ENCODE measurements around the gene PAFAH1B1.

DNA sequence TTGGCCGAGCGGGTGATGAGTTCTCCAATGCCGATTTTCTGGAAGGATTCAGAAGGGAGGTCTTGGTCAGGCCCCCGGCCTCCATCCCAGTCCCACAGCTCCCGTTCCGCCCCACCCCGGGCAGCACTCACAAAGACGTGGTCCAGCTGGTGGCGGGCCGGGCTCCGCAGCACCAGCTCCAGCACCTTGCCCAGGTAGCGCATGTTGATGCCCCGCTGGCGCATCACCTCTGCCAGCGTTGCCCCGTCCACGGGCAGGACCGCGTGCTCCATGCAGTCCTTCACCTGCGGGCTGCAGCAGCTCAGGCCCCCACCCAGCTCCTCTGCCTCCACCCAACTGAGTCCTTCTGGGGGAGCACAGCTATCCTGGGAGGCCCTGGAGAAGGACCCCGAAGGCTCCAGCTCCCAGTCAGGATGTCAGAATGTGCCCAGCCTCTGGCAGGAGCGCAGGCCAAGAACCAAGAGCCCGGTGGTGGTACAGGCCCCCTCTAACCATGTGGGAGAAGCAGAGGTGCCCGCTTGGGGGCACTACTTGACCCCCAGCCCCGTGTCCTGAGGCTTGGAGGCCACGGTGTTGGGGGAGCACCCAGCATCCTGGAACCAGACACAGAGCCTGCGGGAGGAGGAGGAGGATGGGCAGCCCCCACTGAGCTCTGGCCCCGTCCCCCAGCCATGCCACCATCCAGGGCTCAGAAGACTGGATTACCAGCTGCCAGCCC, 101.9 kb downstream of the PAFAH1B1 start:
- TF ChIP-seq, protein P1, sequence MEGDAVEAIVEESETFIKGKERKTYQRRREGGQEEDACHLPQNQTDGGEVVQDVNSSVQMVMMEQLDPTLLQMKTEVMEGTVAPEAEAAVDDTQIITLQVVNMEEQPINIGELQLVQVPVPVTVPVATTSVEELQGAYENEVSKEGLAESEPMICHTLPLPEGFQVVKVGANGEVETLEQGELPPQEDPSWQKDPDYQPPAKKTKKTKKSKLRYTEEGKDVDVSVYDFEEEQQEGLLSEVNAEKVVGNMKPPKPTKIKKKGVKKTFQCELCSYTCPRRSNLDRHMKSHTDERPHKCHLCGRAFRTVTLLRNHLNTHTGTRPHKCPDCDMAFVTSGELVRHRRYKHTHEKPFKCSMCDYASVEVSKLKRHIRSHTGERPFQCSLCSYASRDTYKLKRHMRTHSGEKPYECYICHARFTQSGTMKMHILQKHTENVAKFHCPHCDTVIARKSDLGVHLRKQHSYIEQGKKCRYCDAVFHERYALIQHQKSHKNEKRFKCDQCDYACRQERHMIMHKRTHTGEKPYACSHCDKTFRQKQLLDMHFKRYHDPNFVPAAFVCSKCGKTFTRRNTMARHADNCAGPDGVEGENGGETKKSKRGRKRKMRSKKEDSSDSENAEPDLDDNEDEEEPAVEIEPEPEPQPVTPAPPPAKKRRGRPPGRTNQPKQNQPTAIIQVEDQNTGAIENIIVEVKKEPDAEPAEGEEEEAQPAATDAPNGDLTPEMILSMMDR (conservative IDR thresholded peaks at IDR 0.05; ENCODE audit: low read depth in 2 of 2) = no peak
- TF ChIP-seq EZH2phosphoT487 (IDR thresholded peaks at IDR 0.05; ENCODE audit: unreplicated experiment) (no peak), JUNB (IDR thresholded peaks at IDR 0.05; ENCODE audit: unreplicated experiment) (no peak), POLR2AphosphoS5 (IDR thresholded peaks at IDR 0.05; ENCODE audit: low read depth) (no peak), CREB1 (CRISPR knock-in tag; IDR thresholded peaks at IDR 0.05; ENCODE audit: low read depth) (no peak), EZH2 (IDR thresholded peaks at IDR 0.05; ENCODE audit: low read depth, unreplicated experiment) (no peak), NANOG (IDR thresholded peaks at IDR 0.05; ENCODE audit: borderline replicate concordance) (no peak), ZNF331 (CRISPR knock-in tag; IDR thresholded peaks at IDR 0.05; ENCODE audit: low read depth) (no peak)
- TF ChIP-seq, protein P2, sequence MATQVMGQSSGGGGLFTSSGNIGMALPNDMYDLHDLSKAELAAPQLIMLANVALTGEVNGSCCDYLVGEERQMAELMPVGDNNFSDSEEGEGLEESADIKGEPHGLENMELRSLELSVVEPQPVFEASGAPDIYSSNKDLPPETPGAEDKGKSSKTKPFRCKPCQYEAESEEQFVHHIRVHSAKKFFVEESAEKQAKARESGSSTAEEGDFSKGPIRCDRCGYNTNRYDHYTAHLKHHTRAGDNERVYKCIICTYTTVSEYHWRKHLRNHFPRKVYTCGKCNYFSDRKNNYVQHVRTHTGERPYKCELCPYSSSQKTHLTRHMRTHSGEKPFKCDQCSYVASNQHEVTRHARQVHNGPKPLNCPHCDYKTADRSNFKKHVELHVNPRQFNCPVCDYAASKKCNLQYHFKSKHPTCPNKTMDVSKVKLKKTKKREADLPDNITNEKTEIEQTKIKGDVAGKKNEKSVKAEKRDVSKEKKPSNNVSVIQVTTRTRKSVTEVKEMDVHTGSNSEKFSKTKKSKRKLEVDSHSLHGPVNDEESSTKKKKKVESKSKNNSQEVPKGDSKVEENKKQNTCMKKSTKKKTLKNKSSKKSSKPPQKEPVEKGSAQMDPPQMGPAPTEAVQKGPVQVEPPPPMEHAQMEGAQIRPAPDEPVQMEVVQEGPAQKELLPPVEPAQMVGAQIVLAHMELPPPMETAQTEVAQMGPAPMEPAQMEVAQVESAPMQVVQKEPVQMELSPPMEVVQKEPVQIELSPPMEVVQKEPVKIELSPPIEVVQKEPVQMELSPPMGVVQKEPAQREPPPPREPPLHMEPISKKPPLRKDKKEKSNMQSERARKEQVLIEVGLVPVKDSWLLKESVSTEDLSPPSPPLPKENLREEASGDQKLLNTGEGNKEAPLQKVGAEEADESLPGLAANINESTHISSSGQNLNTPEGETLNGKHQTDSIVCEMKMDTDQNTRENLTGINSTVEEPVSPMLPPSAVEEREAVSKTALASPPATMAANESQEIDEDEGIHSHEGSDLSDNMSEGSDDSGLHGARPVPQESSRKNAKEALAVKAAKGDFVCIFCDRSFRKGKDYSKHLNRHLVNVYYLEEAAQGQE (IDR thresholded peaks at IDR 0.05; ENCODE audit: unreplicated experiment) = no peak
- TF ChIP-seq, protein P3, sequence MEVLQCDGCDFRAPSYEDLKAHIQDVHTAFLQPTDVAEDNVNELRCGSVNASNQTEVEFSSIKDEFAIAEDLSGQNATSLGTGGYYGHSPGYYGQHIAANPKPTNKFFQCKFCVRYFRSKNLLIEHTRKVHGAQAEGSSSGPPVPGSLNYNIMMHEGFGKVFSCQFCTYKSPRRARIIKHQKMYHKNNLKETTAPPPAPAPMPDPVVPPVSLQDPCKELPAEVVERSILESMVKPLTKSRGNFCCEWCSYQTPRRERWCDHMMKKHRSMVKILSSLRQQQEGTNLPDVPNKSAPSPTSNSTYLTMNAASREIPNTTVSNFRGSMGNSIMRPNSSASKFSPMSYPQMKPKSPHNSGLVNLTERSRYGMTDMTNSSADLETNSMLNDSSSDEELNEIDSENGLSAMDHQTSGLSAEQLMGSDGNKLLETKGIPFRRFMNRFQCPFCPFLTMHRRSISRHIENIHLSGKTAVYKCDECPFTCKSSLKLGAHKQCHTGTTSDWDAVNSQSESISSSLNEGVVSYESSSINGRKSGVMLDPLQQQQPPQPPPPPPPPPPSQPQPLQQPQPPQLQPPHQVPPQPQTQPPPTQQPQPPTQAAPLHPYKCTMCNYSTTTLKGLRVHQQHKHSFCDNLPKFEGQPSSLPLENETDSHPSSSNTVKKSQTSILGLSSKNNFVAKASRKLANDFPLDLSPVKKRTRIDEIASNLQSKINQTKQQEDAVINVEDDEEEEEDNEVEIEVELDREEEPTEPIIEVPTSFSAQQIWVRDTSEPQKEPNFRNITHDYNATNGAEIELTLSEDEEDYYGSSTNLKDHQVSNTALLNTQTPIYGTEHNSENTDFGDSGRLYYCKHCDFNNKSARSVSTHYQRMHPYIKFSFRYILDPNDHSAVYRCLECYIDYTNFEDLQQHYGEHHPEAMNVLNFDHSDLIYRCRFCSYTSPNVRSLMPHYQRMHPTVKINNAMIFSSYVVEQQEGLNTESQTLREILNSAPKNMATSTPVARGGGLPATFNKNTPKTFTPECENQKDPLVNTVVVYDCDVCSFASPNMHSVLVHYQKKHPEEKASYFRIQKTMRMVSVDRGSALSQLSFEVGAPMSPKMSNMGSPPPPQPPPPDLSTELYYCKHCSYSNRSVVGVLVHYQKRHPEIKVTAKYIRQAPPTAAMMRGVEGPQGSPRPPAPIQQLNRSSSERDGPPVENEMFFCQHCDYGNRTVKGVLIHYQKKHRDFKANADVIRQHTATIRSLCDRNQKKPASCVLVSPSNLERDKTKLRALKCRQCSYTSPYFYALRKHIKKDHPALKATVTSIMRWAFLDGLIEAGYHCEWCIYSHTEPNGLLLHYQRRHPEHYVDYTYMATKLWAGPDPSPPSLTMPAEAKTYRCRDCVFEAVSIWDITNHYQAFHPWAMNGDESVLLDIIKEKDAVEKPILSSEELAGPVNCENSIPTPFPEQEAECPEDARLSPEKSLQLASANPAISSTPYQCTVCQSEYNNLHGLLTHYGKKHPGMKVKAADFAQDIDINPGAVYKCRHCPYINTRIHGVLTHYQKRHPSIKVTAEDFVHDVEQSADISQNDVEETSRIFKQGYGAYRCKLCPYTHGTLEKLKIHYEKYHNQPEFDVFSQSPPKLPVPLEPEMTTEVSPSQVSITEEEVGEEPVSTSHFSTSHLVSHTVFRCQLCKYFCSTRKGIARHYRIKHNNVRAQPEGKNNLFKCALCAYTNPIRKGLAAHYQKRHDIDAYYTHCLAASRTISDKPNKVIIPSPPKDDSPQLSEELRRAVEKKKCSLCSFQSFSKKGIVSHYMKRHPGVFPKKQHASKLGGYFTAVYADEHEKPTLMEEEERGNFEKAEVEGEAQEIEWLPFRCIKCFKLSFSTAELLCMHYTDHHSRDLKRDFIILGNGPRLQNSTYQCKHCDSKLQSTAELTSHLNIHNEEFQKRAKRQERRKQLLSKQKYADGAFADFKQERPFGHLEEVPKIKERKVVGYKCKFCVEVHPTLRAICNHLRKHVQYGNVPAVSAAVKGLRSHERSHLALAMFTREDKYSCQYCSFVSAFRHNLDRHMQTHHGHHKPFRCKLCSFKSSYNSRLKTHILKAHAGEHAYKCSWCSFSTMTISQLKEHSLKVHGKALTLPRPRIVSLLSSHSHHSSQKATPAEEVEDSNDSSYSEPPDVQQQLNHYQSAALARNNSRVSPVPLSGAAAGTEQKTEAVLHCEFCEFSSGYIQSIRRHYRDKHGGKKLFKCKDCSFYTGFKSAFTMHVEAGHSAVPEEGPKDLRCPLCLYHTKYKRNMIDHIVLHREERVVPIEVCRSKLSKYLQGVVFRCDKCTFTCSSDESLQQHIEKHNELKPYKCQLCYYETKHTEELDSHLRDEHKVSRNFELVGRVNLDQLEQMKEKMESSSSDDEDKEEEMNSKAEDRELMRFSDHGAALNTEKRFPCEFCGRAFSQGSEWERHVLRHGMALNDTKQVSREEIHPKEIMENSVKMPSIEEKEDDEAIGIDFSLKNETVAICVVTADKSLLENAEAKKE (CRISPR knock-in tag; IDR thresholded peaks at IDR 0.05) = no peak
- TF ChIP-seq, protein P4, sequence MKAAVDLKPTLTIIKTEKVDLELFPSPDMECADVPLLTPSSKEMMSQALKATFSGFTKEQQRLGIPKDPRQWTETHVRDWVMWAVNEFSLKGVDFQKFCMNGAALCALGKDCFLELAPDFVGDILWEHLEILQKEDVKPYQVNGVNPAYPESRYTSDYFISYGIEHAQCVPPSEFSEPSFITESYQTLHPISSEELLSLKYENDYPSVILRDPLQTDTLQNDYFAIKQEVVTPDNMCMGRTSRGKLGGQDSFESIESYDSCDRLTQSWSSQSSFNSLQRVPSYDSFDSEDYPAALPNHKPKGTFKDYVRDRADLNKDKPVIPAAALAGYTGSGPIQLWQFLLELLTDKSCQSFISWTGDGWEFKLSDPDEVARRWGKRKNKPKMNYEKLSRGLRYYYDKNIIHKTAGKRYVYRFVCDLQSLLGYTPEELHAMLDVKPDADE (IDR thresholded peaks at IDR 0.05) = no peak

Measured in GM23338 (cell line).